OCI-LY7 (cell line): Measurements from ENCODE around the gene CCDC134. TPM values are rescaled to one million over a fixed set of nuclear protein-coding genes. Genes with fewer than 3 reads are reported as not detected.

Experiments used
- BruUV-seq: library from RNA; stranded (reverse); fragments of 400-500 nt; replicated peaks from 2 replicates; lab custom pipeline; 2021; lab: Mats Ljungman, UMichigan
- CTCF ChIA-PET: fragments of 300-600 bp; sonication (Branson Sonifier 250); formaldehyde crosslinking; loops from one replicate; lab custom pipeline; 2022; ENCODE audit warnings: antibody characterized with exemption; ENCODE audit not compliant: unreplicated experiment; lab: Charles Lee
- POLR2A ChIA-PET: fragments of 300-600 bp; sonication (Branson Sonifier 250); formaldehyde crosslinking; loops from one replicate; lab custom pipeline; 2022; ENCODE audit warnings: antibody characterized with exemption; lab: Charles Lee
- DNase-seq: peaks from one replicate; pipeline ENCODE4 v3.0.0-alpha.2; 2015; ENCODE audit warnings: low spot score
- H2AFZ ChIP-seq: fragments of 200-600 bp; sonication (generic), shearing (Covaris generic); 2 replicates; pipeline ENCODE4 v1.6.1; 2014; ENCODE audit warnings: mild to moderate bottlenecking, antibody characterized with exemption, low read length, moderate library complexity
- H3K27ac ChIP-seq: fragments of 200-600 bp; sonication (generic); 2 replicates; pipeline ENCODE4 v1.5.1; 2014; ENCODE audit warnings: mixed run types, low read depth, mild to moderate bottlenecking, moderate library complexity, low read length, inconsistent platforms; ENCODE audit not compliant: poor library complexity, severe bottlenecking
- H3K36me3 ChIP-seq: fragments of 200-600 bp; sonication (generic); 2 replicates; pipeline ENCODE4 v1.6.1; 2014; ENCODE audit warnings: mild to moderate bottlenecking, antibody characterized with exemption, low read length, moderate library complexity, mixed read lengths; ENCODE audit not compliant: insufficient read depth
- H3K4me1 ChIP-seq: fragments of 200-600 bp; sonication (generic); 2 replicates; pipeline ENCODE4 v1.5.1; 2014; ENCODE audit warnings: mild to moderate bottlenecking, low read length; ENCODE audit not compliant: insufficient read depth, poor library complexity, severe bottlenecking
- H3K4me2 ChIP-seq: fragments of 200-600 bp; sonication (generic); 2 replicates; pipeline ENCODE4 v1.6.1; 2014; ENCODE audit warnings: mild to moderate bottlenecking, low read length
- H3K4me3 ChIP-seq: fragments of 200-600 bp; sonication (generic); 2 replicates; pipeline ENCODE4 v1.5.1; 2014; ENCODE audit warnings: mild to moderate bottlenecking, low read depth, low read length; ENCODE audit not compliant: poor library complexity, severe bottlenecking
- H3K79me2 ChIP-seq: fragments of 200-600 bp; sonication (generic); 2 replicates; pipeline ENCODE4 v1.6.1; 2016; ENCODE audit warnings: low read depth, mild to moderate bottlenecking, low read length, moderate library complexity, mixed read lengths; ENCODE audit not compliant: insufficient read depth
- H3K9me2 ChIP-seq: fragments of 200-600 bp; sonication (generic); 2 replicates; pipeline ENCODE4 v1.6.1; 2016; ENCODE audit warnings: mild to moderate bottlenecking, low read length, mixed read lengths; ENCODE audit not compliant: insufficient read depth
- H3K9me3 ChIP-seq: fragments of 200-600 bp; sonication (generic); 2 replicates; pipeline ENCODE4 v1.6.1; 2014; ENCODE audit warnings: mild to moderate bottlenecking, mixed run types, low read length, mixed read lengths
- H4K20me1 ChIP-seq: fragments of 200-600 bp; sonication (generic); 2 replicates; pipeline ENCODE4 v1.6.1; 2014; ENCODE audit warnings: mild to moderate bottlenecking, antibody characterized with exemption, low read length, moderate library complexity, mixed read lengths; ENCODE audit not compliant: insufficient read depth
- EZH2phosphoT487 ChIP-seq: fragments of 200-600 bp; sonication (generic); IDR thresholded peaks from 2 replicates; pipeline ENCODE4 v1.6.1; 2018; ENCODE audit warnings: low read depth, borderline replicate concordance, mild to moderate bottlenecking, mixed run types, antibody characterized with exemption, low read length, moderate library complexity, mixed read lengths
- intact Hi-C: fragments of 100-400 bp; cut with micrococcal nuclease; formaldehyde crosslinking; loops from one replicate; pipeline ENCODE4 v1.10.0; 2022; ENCODE audit not compliant: unreplicated experiment
- total RNA-seq, 2 experiments: library from RNA; depleted of rRNA in 1 of 2; stranded (reverse); fragments of >200 nt in 1 of 2; shearing (Covaris generic) in 1 of 2; gene quantifications; 2 replicates each; pipeline ENCODE4 v1.2.3, GENCODE V29; 2014 to 2022
- TF ChIP-seq, protein P1 (sequence below): fragments of 200-600 bp; sonication (generic); conservative IDR thresholded peaks from 2 replicates; pipeline ENCODE4 v1.5.1; 2014; ENCODE audit warnings: mild to moderate bottlenecking, antibody characterized with exemption, low read length, moderate library complexity, mixed read lengths

CCDC134 gene
- total RNA-seq, 2 experiments from 2014 or later = 17.3 to 23.8 TPM

GRCh38 chr22:41810022-41810421 lies 9.5 kb downstream of the CCDC134 start:
- ChIA-PET CTCF (no interaction called here), POLR2A (interaction anchor here (0.9 kb wide), 1 partner anchor 9 kb away, joined by 3 read pairs; the partner anchor contains the start of gene CCDC134)
- intact Hi-C loops = no loop called here
- Histone ChIP-seq H3K4me2 (no peak overlapping the region), H3K9me2 (no peaks in the 10 kb centered on the region), H3K27ac (no peak overlapping the region), H3K9me3 (no peaks in the 10 kb centered on the region), H3K4me1 (peaks cover 9% of the 10 kb centered on the region), H4K20me1 (no peaks in the 10 kb centered on the region), H3K79me2 (no peaks in the 10 kb centered on the region; the same call in 1 of the 2 replicates), H3K4me3 (no peak overlapping the region), H2AFZ (no peak overlapping the region), H3K36me3 (peaks cover 39% of the 10 kb centered on the region; the same call in 1 of the 2 replicates)
- BruUV-seq = no TSS peak
- DNase-seq = no peak
- TF ChIP-seq, protein P1, sequence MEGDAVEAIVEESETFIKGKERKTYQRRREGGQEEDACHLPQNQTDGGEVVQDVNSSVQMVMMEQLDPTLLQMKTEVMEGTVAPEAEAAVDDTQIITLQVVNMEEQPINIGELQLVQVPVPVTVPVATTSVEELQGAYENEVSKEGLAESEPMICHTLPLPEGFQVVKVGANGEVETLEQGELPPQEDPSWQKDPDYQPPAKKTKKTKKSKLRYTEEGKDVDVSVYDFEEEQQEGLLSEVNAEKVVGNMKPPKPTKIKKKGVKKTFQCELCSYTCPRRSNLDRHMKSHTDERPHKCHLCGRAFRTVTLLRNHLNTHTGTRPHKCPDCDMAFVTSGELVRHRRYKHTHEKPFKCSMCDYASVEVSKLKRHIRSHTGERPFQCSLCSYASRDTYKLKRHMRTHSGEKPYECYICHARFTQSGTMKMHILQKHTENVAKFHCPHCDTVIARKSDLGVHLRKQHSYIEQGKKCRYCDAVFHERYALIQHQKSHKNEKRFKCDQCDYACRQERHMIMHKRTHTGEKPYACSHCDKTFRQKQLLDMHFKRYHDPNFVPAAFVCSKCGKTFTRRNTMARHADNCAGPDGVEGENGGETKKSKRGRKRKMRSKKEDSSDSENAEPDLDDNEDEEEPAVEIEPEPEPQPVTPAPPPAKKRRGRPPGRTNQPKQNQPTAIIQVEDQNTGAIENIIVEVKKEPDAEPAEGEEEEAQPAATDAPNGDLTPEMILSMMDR = no peak

DNA sequence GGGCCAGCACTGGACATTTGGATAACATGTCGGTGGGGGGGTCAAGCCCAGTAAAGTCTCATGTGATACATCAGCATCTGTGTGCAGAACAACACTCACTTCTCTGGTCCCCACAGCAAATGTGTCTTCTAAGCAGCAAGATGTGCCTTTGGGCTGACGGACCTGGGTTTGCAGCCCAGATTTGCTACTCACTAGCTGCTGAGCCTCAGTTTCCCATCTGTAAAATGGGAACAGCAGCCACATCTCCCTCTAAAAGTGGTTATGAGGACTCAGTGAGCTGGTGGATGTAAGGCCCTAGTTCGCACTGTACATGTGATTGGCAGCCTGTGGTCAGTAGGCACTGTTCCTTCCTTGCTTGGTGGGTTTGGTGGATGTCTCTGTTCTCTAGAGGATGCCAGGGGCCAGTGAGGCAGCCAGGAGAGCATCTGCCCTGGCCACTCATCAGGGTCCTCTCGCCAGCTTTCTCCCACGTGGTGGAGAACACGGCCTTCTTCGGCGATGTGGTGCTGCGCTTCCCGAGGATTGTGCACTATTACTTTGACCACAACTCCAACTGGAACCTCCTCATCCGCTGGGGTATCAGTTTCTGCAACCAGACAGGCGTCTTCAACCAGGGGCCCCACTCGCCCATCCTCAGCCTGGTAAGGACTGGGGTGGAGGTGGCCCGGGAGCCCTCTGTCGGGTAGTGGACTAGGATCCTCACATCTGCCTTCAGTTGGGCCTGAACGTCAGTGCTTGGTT lies 12.5 kb downstream of the CCDC134 start:
- intact Hi-C loops = no loop called here
- Histone ChIP-seq H3K4me1 (no peaks in the 10 kb centered on the region), H3K9me3 (no peaks in the 10 kb centered on the region), H2AFZ (no peak overlapping the region), H3K4me2 (no peak overlapping the region), H3K4me3 (no peak overlapping the region), H3K36me3 (peaks cover 48% of the 10 kb centered on the region; the same call in 1 of the 2 replicates), H3K27ac (no peak overlapping the region), H4K20me1 (no peaks in the 10 kb centered on the region), H3K9me2 (no peaks in the 10 kb centered on the region), H3K79me2 (no peaks in the 10 kb centered on the region)
- ChIA-PET POLR2A (interaction anchor here (0.6 kb wide), 1 partner anchor 98 kb away, joined by 3 read pairs; no protein-coding TSS in a partner anchor), CTCF (interaction anchor here (0.5 kb wide), 1 partner anchor 64 kb away, joined by 3 read pairs; no protein-coding TSS in a partner anchor)
- TF ChIP-seq EZH2phosphoT487 = no peak
- TF ChIP-seq, protein P1 = no peak
- DNase-seq = no peak
- no TSS peak for BruUV-seq
